ENCODE results near the gene SLC10A6. TPM values are rescaled to one million over a fixed set of nuclear protein-coding genes. Genes with fewer than 3 reads are reported as not detected.

Gene SLC10A6
- total and polyA plus RNA-seq, 5 donors from 2014 or later = not detected

DNA sequence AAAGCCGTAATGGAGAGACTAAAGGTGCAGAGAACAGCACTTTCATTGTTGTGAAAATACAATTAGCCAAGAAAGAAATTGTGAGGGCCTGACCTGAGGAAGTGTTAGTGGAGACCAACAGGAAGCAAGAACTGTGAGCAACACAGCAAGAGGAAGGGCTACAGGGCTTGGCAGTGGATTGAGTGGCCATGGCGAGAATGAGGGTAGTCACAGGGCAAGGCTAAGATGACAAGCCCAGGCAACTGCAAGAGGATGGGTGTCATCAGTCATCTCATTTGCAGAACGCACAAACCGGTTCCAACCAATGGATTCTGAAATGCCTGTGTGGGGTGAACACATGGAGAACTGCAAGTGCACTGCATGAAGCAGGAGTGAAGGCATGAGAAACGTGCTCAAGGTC is 3.6 kb downstream of the SLC10A6 start:
- Histone ChIP-seq H3K9me3 (ENCODE audit: control insufficient read depth in 2 of 2, low read length in 2 of 2) (no peaks in the 10 kb centered on the region), H3K27ac (ENCODE audit: insufficient read depth, low read length, poor library complexity, severe bottlenecking) (no peak overlapping the region), H3K4me3 (ENCODE audit: low read depth, low read length) (no peak overlapping the region), H3K27me3 (ENCODE audit: control insufficient read depth, insufficient read depth, low read length) (no peaks in the 10 kb centered on the region), H3K4me1 (ENCODE audit: control insufficient read depth, insufficient read depth, low read length, poor library complexity, severe bottlenecking) (no peaks in the 10 kb centered on the region), H3K36me3 (ENCODE audit: control insufficient read depth, insufficient read depth, low read length) (no peaks in the 10 kb centered on the region)
- no peaks in the 10 kb centered on the region for H3K4me1 Mint-ChIP-seq
- H3K27me3 Mint-ChIP-seq = peaks cover 4% of the 10 kb centered on the region
- DNase-seq = no peak
- no peaks in the 10 kb centered on the region for H3K36me3 Mint-ChIP-seq
- no peak overlapping the region for H3K27ac Mint-ChIP-seq
- ATAC-seq (ENCODE audit: low read depth in 2 of 2) = no peak
- H3K9me3 Mint-ChIP-seq = peaks cover 0 to 6% (median 0%) of the 10 kb centered on the region in 7 donors
- no peak overlapping the region for H3K4me3 Mint-ChIP-seq

DNA sequence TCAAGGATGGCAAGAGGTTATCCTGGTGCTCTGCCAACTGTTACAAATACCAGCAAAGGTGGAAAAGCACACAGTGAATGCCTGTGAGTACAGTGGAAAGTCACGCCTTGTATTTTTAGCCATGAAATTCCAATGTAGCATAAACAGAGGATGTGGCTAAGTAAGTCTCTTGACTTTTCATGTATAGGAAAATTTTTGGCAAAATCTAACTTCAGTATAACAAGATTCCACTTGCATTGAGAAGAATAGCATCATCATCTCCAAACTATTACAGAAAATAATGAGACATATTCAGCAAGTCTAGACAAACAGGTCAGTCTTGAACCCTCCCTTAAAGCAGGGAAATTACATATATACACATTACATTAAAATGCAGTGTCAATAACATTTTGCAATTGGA is 7.9 kb downstream of the SLC10A6 start:
- Histone ChIP-seq H3K4me1 (ENCODE audit: control insufficient read depth, insufficient read depth, low read length, poor library complexity, severe bottlenecking) (no peaks in the 10 kb centered on the region), H3K27me3 (ENCODE audit: control insufficient read depth, insufficient read depth, low read length) (no peaks in the 10 kb centered on the region), H3K9me3 (ENCODE audit: control insufficient read depth in 2 of 2, low read length in 2 of 2) (no peaks in the 10 kb centered on the region), H3K27ac (ENCODE audit: insufficient read depth, low read length, poor library complexity, severe bottlenecking) (no peak overlapping the region), H3K4me3 (ENCODE audit: low read depth, low read length) (no peak overlapping the region), H3K36me3 (ENCODE audit: control insufficient read depth, insufficient read depth, low read length) (no peaks in the 10 kb centered on the region)
- H3K9me3 Mint-ChIP-seq = peaks cover 0 to 6% (median 0%) of the 10 kb centered on the region in 7 donors
- H3K4me3 Mint-ChIP-seq = no peak overlapping the region
- no peaks in the 10 kb centered on the region for H3K36me3 Mint-ChIP-seq
- H3K27ac Mint-ChIP-seq = no peak overlapping the region
- no peak for ATAC-seq (ENCODE audit: low read depth in 2 of 2)
- DNase-seq = no peak
- H3K27me3 Mint-ChIP-seq = peaks cover 10% of the 10 kb centered on the region
- no peaks in the 10 kb centered on the region for H3K4me1 Mint-ChIP-seq

DNA sequence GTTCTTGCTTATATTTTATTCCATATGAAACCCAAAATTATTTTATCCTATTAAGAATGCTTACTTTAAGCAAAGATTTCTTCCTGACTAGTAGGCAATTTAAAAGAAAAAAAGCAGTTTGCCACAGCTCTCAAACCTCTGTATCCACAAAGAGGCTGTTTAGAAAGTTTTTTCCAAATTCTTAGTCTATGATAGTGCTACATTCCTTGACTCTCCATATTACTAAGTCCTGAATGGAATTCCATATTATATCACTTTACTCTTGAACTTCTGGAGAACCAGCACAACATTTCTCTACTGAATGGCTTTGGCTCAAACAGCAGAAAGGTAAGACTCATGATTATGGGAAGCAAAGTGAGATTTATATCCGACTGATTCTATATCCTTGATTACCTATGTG is 8.3 kb downstream of the SLC10A6 start:
- peaks cover 0 to 6% (median 0%) of the 10 kb centered on the region in 7 donors for H3K9me3 Mint-ChIP-seq
- H3K36me3 Mint-ChIP-seq = no peaks in the 10 kb centered on the region
- H3K27ac ChIP-seq (ENCODE audit: insufficient read depth, low read length, poor library complexity, severe bottlenecking) = no peak overlapping the region
- DNase-seq (no peak), ATAC-seq (ENCODE audit: low read depth in 2 of 2) (no peak)
- no peak overlapping the region for H3K4me3 Mint-ChIP-seq
- H3K36me3 ChIP-seq (ENCODE audit: control insufficient read depth, insufficient read depth, low read length) = no peaks in the 10 kb centered on the region
- H3K4me1 Mint-ChIP-seq = no peaks in the 10 kb centered on the region
- no peak overlapping the region for H3K4me3 ChIP-seq (ENCODE audit: low read depth, low read length)
- H3K4me1 ChIP-seq (ENCODE audit: control insufficient read depth, insufficient read depth, low read length, poor library complexity, severe bottlenecking) = no peaks in the 10 kb centered on the region
- H3K27me3 ChIP-seq (ENCODE audit: control insufficient read depth, insufficient read depth, low read length) = no peaks in the 10 kb centered on the region
- H3K9me3 ChIP-seq (ENCODE audit: control insufficient read depth in 2 of 2, low read length in 2 of 2) = no peaks in the 10 kb centered on the region
- peaks cover 10% of the 10 kb centered on the region for H3K27me3 Mint-ChIP-seq
- H3K27ac Mint-ChIP-seq = no peak overlapping the region

DNA sequence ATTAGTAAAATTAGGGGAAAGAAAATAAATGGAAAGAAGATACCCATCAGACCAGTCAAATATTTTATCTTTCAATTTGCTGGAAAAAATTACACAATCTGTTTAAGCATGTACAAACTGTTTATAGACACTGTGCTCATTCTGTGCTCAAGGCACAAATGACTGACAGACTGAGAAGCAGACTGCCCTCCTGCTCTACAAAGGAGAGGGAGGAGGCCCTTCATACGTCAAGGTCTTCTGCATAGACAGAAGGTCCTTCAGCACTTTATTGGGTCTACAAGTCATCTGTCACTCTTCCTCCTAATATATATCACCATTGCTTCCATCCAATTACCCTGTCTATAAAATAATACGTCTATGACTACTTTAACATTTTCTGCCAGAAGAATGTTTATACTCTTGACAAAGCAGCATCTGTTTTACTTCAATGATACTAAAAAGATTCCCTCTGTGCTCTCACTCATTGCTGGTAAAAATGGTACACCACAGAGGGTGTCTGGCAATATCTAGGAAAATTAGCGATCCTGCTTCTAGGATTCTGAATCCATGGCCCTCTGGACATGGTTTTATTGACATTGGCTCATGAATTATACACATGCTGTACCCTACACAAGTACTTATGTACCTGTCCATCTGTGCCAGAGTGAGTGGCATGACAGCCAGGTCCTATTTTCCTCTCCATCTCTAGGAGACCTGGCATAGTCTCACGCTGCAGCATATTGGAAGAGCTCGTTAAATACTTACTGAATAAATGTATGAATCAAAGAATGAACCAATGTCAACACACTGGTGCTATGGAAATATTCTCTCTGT is 11.3 kb downstream of the SLC10A6 start:
- Histone ChIP-seq H3K27ac (ENCODE audit: insufficient read depth, low read length, poor library complexity, severe bottlenecking) (no peak overlapping the region), H3K27me3 (ENCODE audit: control insufficient read depth, insufficient read depth, low read length) (no peaks in the 10 kb centered on the region), H3K36me3 (ENCODE audit: control insufficient read depth, insufficient read depth, low read length) (no peaks in the 10 kb centered on the region), H3K9me3 (ENCODE audit: control insufficient read depth in 2 of 2, low read length in 2 of 2) (no peaks in the 10 kb centered on the region), H3K4me3 (ENCODE audit: low read depth, low read length) (no peak overlapping the region), H3K4me1 (ENCODE audit: control insufficient read depth, insufficient read depth, low read length, poor library complexity, severe bottlenecking) (no peaks in the 10 kb centered on the region)
- Mint-ChIP-seq H3K4me3 (no peak overlapping the region), H3K27ac (no peak overlapping the region), H3K9me3 (peaks cover 0 to 3% (median 0%) of the 10 kb centered on the region in 7 donors), H3K4me1 (no peaks in the 10 kb centered on the region), H3K27me3 (peaks cover 11% of the 10 kb centered on the region), H3K36me3 (no peaks in the 10 kb centered on the region)
- DNase-seq (no peak), ATAC-seq (ENCODE audit: low read depth in 2 of 2) (no peak)

DNA sequence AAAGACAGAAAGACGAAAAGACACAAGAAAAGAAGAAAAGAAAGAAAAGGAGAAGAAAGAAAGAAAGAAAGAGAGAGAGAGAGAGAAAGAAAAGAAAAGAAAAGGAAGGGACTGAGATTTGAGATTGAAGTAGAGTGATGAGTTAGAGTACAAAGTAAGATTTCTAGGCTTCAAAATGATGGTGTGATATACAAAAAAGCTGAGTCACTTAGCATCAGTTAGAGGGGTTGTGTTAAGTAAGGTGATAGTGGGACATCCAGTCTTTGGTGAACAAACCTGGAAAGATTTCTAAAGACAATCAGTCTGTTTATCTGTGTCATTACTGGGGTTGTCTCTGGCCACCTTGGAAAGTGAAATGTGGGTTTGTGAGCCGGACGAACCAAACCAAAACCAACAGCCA is 13.5 kb downstream of the SLC10A6 start:
- peaks cover 17% of the 10 kb centered on the region for H3K27me3 Mint-ChIP-seq
- Histone ChIP-seq H3K27me3 (ENCODE audit: control insufficient read depth, insufficient read depth, low read length) (no peaks in the 10 kb centered on the region), H3K9me3 (ENCODE audit: control insufficient read depth in 2 of 2, low read length in 2 of 2) (no peaks in the 10 kb centered on the region), H3K36me3 (ENCODE audit: control insufficient read depth, insufficient read depth, low read length) (no peaks in the 10 kb centered on the region), H3K27ac (ENCODE audit: insufficient read depth, low read length, poor library complexity, severe bottlenecking) (no peak overlapping the region), H3K4me1 (ENCODE audit: control insufficient read depth, insufficient read depth, low read length, poor library complexity, severe bottlenecking) (no peaks in the 10 kb centered on the region), H3K4me3 (ENCODE audit: low read depth, low read length) (no peak overlapping the region)
- no peak for DNase-seq
- H3K36me3 Mint-ChIP-seq = no peaks in the 10 kb centered on the region
- H3K27ac Mint-ChIP-seq = no peak overlapping the region
- ATAC-seq (ENCODE audit: low read depth in 2 of 2) = no peak
- H3K4me3 Mint-ChIP-seq = no peak overlapping the region
- H3K9me3 Mint-ChIP-seq = peaks cover 0 to 1% (median 0%) of the 10 kb centered on the region in 7 donors
- no peaks in the 10 kb centered on the region for H3K4me1 Mint-ChIP-seq

DNA sequence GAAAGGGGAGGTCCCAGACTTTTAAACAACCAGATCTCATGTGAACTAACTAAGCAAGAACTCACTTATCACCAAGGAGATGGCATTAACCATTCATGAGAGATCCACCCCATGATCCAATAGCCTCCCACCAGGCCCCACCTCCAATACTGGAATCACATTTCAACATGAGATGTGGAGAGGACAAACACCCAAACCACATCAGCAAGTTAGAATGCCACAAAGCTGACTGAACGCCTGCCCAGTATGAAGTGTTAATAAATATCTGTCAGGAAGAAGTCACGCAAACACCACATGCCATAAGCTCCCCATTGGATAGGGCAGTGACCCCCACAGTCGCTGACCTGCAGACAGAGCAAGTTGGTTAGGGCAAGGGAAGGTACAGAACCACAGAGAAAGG is 14.3 kb downstream of the SLC10A6 start:
- Mint-ChIP-seq H3K27ac (no peak overlapping the region), H3K36me3 (no peaks in the 10 kb centered on the region), H3K4me1 (no peaks in the 10 kb centered on the region), H3K27me3 (peaks cover 17% of the 10 kb centered on the region), H3K9me3 (peaks cover 0 to 1% (median 0%) of the 10 kb centered on the region in 7 donors), H3K4me3 (no peak overlapping the region)
- Histone ChIP-seq H3K27me3 (ENCODE audit: control insufficient read depth, insufficient read depth, low read length) (no peaks in the 10 kb centered on the region), H3K4me1 (ENCODE audit: control insufficient read depth, insufficient read depth, low read length, poor library complexity, severe bottlenecking) (no peaks in the 10 kb centered on the region), H3K4me3 (ENCODE audit: low read depth, low read length) (no peak overlapping the region), H3K9me3 (ENCODE audit: control insufficient read depth in 2 of 2, low read length in 2 of 2) (no peaks in the 10 kb centered on the region), H3K27ac (ENCODE audit: insufficient read depth, low read length, poor library complexity, severe bottlenecking) (no peak overlapping the region), H3K36me3 (ENCODE audit: control insufficient read depth, insufficient read depth, low read length) (no peaks in the 10 kb centered on the region)
- DNase-seq (no peak), ATAC-seq (ENCODE audit: low read depth in 2 of 2) (no peak)

DNA sequence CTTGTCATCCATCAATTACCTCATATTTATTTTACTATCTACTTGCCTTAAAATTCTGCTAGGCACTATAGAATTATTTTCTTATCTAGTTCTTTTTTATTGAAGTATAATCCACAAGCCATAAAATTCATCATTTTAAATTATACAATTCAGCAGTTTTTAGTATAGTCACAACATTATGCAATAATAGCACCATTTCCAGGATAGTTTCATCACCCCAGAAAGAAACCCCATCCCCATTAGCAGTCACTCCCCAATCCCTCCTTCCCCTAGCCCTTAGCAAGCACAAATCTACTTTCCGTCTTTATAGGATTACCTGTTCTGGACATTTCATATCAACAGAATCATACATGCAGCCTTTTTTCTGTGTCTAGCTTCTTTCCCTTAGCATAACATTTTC is 15.6 kb downstream of the SLC10A6 start:
- no peak for ATAC-seq (ENCODE audit: low read depth in 2 of 2)

More for the DNA sequence above, 15.6 kb downstream of the SLC10A6 start:
- Histone ChIP-seq H3K4me1 (ENCODE audit: control insufficient read depth, insufficient read depth, low read length, poor library complexity, severe bottlenecking) (no peaks in the 10 kb centered on the region), H3K27me3 (ENCODE audit: control insufficient read depth, insufficient read depth, low read length) (no peaks in the 10 kb centered on the region), H3K27ac (ENCODE audit: insufficient read depth, low read length, poor library complexity, severe bottlenecking) (no peak overlapping the region), H3K9me3 (ENCODE audit: control insufficient read depth in 2 of 2, low read length in 2 of 2) (no peaks in the 10 kb centered on the region), H3K4me3 (ENCODE audit: low read depth, low read length) (no peak overlapping the region), H3K36me3 (ENCODE audit: control insufficient read depth, insufficient read depth, low read length) (no peaks in the 10 kb centered on the region)
- Mint-ChIP-seq H3K27me3 (peaks cover 17% of the 10 kb centered on the region), H3K4me3 (no peak overlapping the region), H3K27ac (no peak overlapping the region), H3K9me3 (peaks cover 0 to 2% (median 0%) of the 10 kb centered on the region in 7 donors), H3K4me1 (no peaks in the 10 kb centered on the region), H3K36me3 (no peaks in the 10 kb centered on the region)
- DNase-seq = no peak

Measured in CD4-positive, CD25-positive, alpha-beta regulatory T cell (primary cell).